Neural cell (in vitro differentiated cells): ENCODE measurements around the gene PIK3R6.

Experiments used
- CTCF ChIP-seq: fragments of 450-650 bp; IDR thresholded peaks from 2 replicates; pipeline ENCODE4 v1.5.1; 2014; ENCODE audit warnings: antibody characterized with exemption, mild to moderate bottlenecking, moderate library complexity; ENCODE audit not compliant: poor library complexity, severe bottlenecking
- EZH2 ChIP-seq: fragments of 200-600, 300-800 bp; shearing (Covaris generic), sonication (generic); IDR thresholded peaks from 2 replicates; pipeline ENCODE4 v1.6.1; 2014; ENCODE audit warnings: antibody characterized with exemption, low read length, borderline replicate concordance, mild to moderate bottlenecking; ENCODE audit not compliant: insufficient read depth, poor library complexity, severe bottlenecking
- MXI1 ChIP-seq: fragments of 450-650 bp; conservative IDR thresholded peaks from 2 replicates; pipeline ENCODE4 v1.6.1; 2014; ENCODE audit warnings: antibody characterized with exemption, mild to moderate bottlenecking; ENCODE audit not compliant: poor library complexity, severe bottlenecking
- RAD21 ChIP-seq: fragments of 450-650 bp; conservative IDR thresholded peaks from 2 replicates; pipeline ENCODE4 v1.6.1; 2014; ENCODE audit warnings: antibody characterized with exemption, mild to moderate bottlenecking, moderate library complexity
- TAF1 ChIP-seq: IDR thresholded peaks from 2 replicates; pipeline ENCODE4 v1.6.1; 2012; ENCODE audit warnings: low read depth

- TF ChIP-seq TAF1 (no peak), CTCF (no peak), MXI1 (no peak), RAD21 (no peak), EZH2 (no peak)
These were observed 20.7 kb downstream of the PIK3R6 start for GRCh38 chr17:8846768-8847211.
